ENCODE results near the gene KCNN4. TPM values are rescaled to one million over a fixed set of nuclear protein-coding genes. Genes with fewer than 3 reads are reported as not detected.
A peak's percentile ranks its signal among the peaks of the same experiment; 100 is the strongest.

The KCNN4 gene
- total RNA-seq, 1 donor from 2014 or later, result 1.6 TPM

DNA sequence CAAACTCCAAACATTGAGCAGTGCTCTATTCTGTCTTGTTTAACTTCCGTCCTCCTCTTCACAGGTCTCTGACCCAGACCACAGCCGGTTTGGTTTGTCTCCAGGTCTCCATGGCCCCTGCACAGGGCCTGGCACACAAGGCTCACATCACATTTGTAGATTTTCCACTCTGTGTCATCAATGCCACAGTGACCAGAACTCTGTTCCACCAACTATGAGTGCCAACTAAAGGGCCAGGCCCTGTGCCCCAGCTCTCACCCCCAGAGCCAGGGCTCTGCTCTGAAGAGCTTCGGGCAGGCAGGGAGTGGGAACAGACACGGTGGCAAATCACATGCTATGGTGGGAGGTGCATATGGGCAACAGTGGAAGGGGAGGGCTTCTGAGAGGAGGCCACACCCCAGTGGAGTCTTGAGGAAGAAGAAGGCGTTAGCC lies 42.0 kb downstream of the KCNN4 start:
- Mint-ChIP-seq H3K9me3 (no peaks in the 10 kb centered on the region), H3K36me3 (peaks cover 41% of the 10 kb centered on the region), H3K27me3 (no peaks in the 10 kb centered on the region), H3K4me3 (no peak overlapping the region), H3K4me1 (ENCODE audit: unreplicated experiment) (no peaks in the 10 kb centered on the region), H3K27ac (no peak overlapping the region)
- DNase-seq (ENCODE audit: extremely low spot score, unreplicated experiment), result no peak
- TF ChIP-seq, protein P1, sequence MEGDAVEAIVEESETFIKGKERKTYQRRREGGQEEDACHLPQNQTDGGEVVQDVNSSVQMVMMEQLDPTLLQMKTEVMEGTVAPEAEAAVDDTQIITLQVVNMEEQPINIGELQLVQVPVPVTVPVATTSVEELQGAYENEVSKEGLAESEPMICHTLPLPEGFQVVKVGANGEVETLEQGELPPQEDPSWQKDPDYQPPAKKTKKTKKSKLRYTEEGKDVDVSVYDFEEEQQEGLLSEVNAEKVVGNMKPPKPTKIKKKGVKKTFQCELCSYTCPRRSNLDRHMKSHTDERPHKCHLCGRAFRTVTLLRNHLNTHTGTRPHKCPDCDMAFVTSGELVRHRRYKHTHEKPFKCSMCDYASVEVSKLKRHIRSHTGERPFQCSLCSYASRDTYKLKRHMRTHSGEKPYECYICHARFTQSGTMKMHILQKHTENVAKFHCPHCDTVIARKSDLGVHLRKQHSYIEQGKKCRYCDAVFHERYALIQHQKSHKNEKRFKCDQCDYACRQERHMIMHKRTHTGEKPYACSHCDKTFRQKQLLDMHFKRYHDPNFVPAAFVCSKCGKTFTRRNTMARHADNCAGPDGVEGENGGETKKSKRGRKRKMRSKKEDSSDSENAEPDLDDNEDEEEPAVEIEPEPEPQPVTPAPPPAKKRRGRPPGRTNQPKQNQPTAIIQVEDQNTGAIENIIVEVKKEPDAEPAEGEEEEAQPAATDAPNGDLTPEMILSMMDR (conservative IDR thresholded peaks at IDR 0.05), result no peak

- H3K27ac Mint-ChIP-seq, result peak overlapping the region; percentile 21
- H3K4me1 Mint-ChIP-seq (ENCODE audit: unreplicated experiment), result peaks cover 14% of the 10 kb centered on the region
- no peak overlapping the region for H3K4me3 Mint-ChIP-seq
- TF ChIP-seq, protein P1 (conservative IDR thresholded peaks at IDR 0.05), result no peak
- H3K27me3 Mint-ChIP-seq, result no peaks in the 10 kb centered on the region
- peaks cover 48% of the 10 kb centered on the region for H3K36me3 Mint-ChIP-seq
- H3K9me3 Mint-ChIP-seq, result no peaks in the 10 kb centered on the region
- no peak for DNase-seq (ENCODE audit: extremely low spot score, unreplicated experiment)
These were observed 44.8 kb downstream of the KCNN4 start for GRCh38 chr19:43735957-43736356.

DNA sequence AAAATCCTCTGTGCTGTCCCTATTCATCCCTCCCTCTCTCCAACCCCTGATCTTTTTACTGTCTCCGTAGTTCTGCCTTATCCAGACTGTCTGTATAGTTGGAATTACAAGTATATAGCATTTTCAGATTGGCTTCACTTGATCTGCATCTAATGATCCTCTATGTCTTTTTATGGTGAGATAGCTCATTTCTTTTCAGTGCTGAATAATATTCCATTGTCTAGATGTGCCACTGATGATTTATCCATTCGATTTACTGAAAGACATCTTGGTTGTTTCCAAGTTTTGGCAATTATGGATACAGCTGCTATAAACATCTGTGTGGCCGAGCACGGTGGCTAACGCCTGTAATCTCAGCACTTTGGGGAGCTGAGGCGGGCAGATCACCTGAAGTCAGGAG lies 45.8 kb downstream of the KCNN4 start:
- no peaks in the 10 kb centered on the region for H3K9me3 Mint-ChIP-seq
- H3K4me1 Mint-ChIP-seq (ENCODE audit: unreplicated experiment), result peaks cover 14% of the 10 kb centered on the region
- no peak overlapping the region for H3K4me3 Mint-ChIP-seq
- DNase-seq (ENCODE audit: extremely low spot score, unreplicated experiment), result no peak
- TF ChIP-seq, protein P1 (conservative IDR thresholded peaks at IDR 0.05), result no peak
- no peak overlapping the region for H3K27ac Mint-ChIP-seq
- H3K36me3 Mint-ChIP-seq, result peaks cover 51% of the 10 kb centered on the region
- H3K27me3 Mint-ChIP-seq, result no peaks in the 10 kb centered on the region

DNA sequence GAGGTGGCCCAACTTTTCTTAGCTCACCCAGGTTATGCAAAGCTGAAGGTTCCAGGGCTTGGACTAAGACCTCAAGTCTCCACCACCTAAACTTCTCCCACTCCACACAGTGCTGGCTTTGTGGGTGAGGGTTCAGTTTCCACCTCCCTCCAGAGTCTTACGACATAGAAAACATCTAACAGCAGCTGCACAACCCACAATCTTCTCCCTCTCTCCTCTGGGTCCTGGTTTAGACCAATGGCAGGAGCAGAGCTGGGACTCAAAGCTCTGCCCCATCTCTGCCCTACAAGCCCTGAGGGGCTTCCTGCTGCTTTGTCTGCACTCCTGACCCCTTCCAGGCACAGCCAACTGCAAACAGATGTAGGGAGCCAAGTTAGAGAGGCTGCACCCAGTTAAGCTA lies 48.9 kb downstream of the KCNN4 start:
- Mint-ChIP-seq H3K9me3 (no peaks in the 10 kb centered on the region), H3K27ac (peak overlapping the region; percentile 50), H3K36me3 (peaks cover 52% of the 10 kb centered on the region), H3K27me3 (no peaks in the 10 kb centered on the region), H3K4me1 (ENCODE audit: unreplicated experiment) (peaks cover 14% of the 10 kb centered on the region), H3K4me3 (peak overlapping the region; percentile 8)
- DNase-seq (ENCODE audit: extremely low spot score, unreplicated experiment), result no peak
- TF ChIP-seq, protein P1 (conservative IDR thresholded peaks at IDR 0.05), result no peak

GRCh38 chr19:43731346-43731745 lies 49.4 kb downstream of the KCNN4 start:
- H3K27ac Mint-ChIP-seq, result peak overlapping the region; percentile 50
- H3K36me3 Mint-ChIP-seq, result peaks cover 51% of the 10 kb centered on the region

More at GRCh38 chr19:43731346-43731745, 49.4 kb downstream of the KCNN4 start:
- TF ChIP-seq, protein P1 (conservative IDR thresholded peaks at IDR 0.05), result no peak
- no peak overlapping the region for H3K4me3 Mint-ChIP-seq
- H3K9me3 Mint-ChIP-seq, result no peaks in the 10 kb centered on the region
- H3K4me1 Mint-ChIP-seq (ENCODE audit: unreplicated experiment), result peaks cover 14% of the 10 kb centered on the region
- DNase-seq (ENCODE audit: extremely low spot score, unreplicated experiment), result no peak
- no peaks in the 10 kb centered on the region for H3K27me3 Mint-ChIP-seq
